Testis (tissue), 3 donors: ENCODE data around the gene VAV1. TPM values are rescaled to one million over a fixed set of nuclear protein-coding genes. Genes with fewer than 3 reads are reported as not detected.
"Not testable (repeated sequence)": the region's sequence is repeated elsewhere in the genome, so short reads cannot be mapped to it uniquely, and the experiment has no call there.

Experiments used
- DNase-seq: peaks from one replicate; pipeline ENCODE4 v3.0.0-alpha.2; 2019
- H3K27ac ChIP-seq, 2 donors: fragments of 200-600 bp; sonication (generic); one replicate each; pipeline ENCODE4 v1.5.1; 2019
- H3K27me3 ChIP-seq: fragments of 200-600 bp; sonication (generic); one replicate; pipeline ENCODE4 v1.5.1; 2019
- H3K36me3 ChIP-seq: fragments of 200-600 bp; sonication (generic); one replicate; pipeline ENCODE4 v1.5.1; 2017; ENCODE audit warnings: low read depth; ENCODE audit errors: missing control alignments
- H3K4me1 ChIP-seq: fragments of 200-600 bp; sonication (generic); one replicate; pipeline ENCODE4 v1.5.1; 2019
- H3K4me3 ChIP-seq, 2 donors: fragments of 200-600 bp; sonication (generic); one replicate each; pipeline ENCODE4 v1.5.1; 2017 to 2019
- H3K9me3 ChIP-seq: fragments of 200-600 bp; sonication (generic); one replicate; pipeline ENCODE4 v1.5.1; 2017
- POLR2A ChIP-seq: fragments of 450-650 bp; IDR thresholded peaks from one replicate; pipeline ENCODE4 v1.6.1; 2017; ENCODE audit warnings: antibody characterized with exemption, mild to moderate bottlenecking, moderate library complexity
- WGBS, 2 donors: methylation state at CpG; one replicate each; pipeline ENCODE4 v1.1.5; 2018; 5-methylcytosine and 5-hydroxymethylcytosine counted together
- intact Hi-C: fragments of 100-400 bp; cut with DNase I; formaldehyde crosslinking; loops from one replicate; pipeline ENCODE4 v1.15.1; 2023; ENCODE audit warnings: low total_unique reads
- polyA plus RNA-seq: library from polyadenylated mRNA; stranded (reverse); fragments of 350-450 nt; fragmentation: Illumina TruSeq; extraction: RNeasy Lipid Tissue Mini Kit (QIAGEN cat#74804); gene quantifications from one replicate; pipeline ENCODE4 v1.2.3, GENCODE V29; 2014; ENCODE audit warnings: low read depth, low replicate concordance; ENCODE audit not compliant: insufficient read depth
- total RNA-seq, 2 donors: library from RNA; depleted of rRNA; stranded (reverse); fragments of >200 nt; gene quantifications; one replicate each; pipeline ENCODE4 v1.2.3, GENCODE V29; 2016
- TF ChIP-seq, protein P1 (sequence below), 3 experiments: fragments of 450-650 bp in 2 of 3; fragments of 200-600 bp in 1 of 3; sonication (generic) in 1 of 3; IDR thresholded peaks; one replicate each; pipeline ENCODE4 v1.5.1; 2016 to 2019; ENCODE audit warnings: antibody characterized with exemption in 3 of 3, mild to moderate bottlenecking in 2 of 3, moderate library complexity in 1 of 3

The VAV1 gene
- total and polyA plus RNA-seq, 3 donors from 2014 or later, result 1.1 to 8.9 (median 4.5) TPM

DNA sequence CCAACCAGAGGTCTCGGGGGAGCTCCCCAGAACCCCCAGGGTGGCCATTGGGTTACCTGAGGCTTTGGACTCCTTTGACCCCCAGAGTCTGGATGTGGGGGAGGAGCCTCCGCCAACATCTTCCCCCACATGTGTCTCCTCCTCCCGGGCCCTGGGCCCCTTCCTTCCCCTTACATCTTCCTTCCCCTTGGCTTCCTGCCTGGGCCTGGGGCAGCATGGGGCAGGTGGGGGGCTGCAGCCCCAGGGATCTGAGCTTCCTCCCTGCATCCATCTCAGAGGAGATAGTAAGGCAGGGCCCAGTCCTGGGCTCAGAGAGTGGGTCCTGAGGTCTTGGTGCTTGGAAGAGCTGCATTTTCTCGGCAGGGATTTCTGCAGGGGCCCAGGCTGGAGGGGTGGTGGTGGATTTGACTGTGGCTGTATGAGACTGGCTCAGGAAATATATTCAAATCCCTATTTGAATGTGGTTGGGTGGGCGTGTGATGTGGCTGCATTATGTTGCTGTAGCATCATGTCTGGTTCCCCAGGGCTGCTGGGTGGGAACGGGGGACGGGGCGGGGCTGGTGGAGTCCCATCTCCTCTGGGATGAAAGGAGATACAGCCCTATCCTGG is 919 bp downstream of the VAV1 start:
- DNase-seq, result no peak
- H3K4me1 ChIP-seq, result no peaks in the 10 kb centered on the region
- H3K27me3 ChIP-seq, result no peaks in the 10 kb centered on the region
- peak overlapping the region in 1 of 2 donors; percentile 23 for H3K4me3 ChIP-seq
- H3K9me3 ChIP-seq, result no peaks in the 10 kb centered on the region
- TF ChIP-seq POLR2A, result no peak
- TF ChIP-seq, protein P1, sequence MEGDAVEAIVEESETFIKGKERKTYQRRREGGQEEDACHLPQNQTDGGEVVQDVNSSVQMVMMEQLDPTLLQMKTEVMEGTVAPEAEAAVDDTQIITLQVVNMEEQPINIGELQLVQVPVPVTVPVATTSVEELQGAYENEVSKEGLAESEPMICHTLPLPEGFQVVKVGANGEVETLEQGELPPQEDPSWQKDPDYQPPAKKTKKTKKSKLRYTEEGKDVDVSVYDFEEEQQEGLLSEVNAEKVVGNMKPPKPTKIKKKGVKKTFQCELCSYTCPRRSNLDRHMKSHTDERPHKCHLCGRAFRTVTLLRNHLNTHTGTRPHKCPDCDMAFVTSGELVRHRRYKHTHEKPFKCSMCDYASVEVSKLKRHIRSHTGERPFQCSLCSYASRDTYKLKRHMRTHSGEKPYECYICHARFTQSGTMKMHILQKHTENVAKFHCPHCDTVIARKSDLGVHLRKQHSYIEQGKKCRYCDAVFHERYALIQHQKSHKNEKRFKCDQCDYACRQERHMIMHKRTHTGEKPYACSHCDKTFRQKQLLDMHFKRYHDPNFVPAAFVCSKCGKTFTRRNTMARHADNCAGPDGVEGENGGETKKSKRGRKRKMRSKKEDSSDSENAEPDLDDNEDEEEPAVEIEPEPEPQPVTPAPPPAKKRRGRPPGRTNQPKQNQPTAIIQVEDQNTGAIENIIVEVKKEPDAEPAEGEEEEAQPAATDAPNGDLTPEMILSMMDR (IDR thresholded peaks at IDR 0.05), result no peak
- WGBS, 2 donors, result 48 to 64% methylated on average over 7 to 8 of the region's 8 CpGs
- intact Hi-C loops, result no loop called here
- H3K36me3 ChIP-seq, result no peaks in the 10 kb centered on the region
- no peak overlapping the region for H3K27ac ChIP-seq

- no peaks in the 10 kb centered on the region for H3K27me3 ChIP-seq
- TF ChIP-seq POLR2A, result no peak
- TF ChIP-seq, protein P1 (IDR thresholded peaks at IDR 0.05), result no peak
- no peak for DNase-seq
- no peaks in the 10 kb centered on the region for H3K9me3 ChIP-seq
- no peaks in the 10 kb centered on the region for H3K36me3 ChIP-seq
- 83% methylated on average over 11 of the region's 11 CpGs for WGBS, 2 donors
- no peak overlapping the region for H3K27ac ChIP-seq
- no peaks in the 10 kb centered on the region for H3K4me1 ChIP-seq
- no peak overlapping the region for H3K4me3 ChIP-seq
- intact Hi-C loops, result no loop called here
Measured at GRCh38 chr19:6774821-6775707, 2.6 kb downstream of the VAV1 start.

- H3K4me1 ChIP-seq, DNase-seq, H3K36me3 ChIP-seq, H3K9me3 ChIP-seq, H3K27me3 ChIP-seq, intact Hi-C loops, H3K27ac ChIP-seq, H3K4me3 ChIP-seq: not testable (repeated sequence)
Measured at GRCh38 chr19:6776045-6776444, 3.5 kb downstream of the VAV1 start.

- no peak overlapping the region for H3K4me3 ChIP-seq
- TF ChIP-seq, protein P1 (IDR thresholded peaks at IDR 0.05), result no peak
- TF ChIP-seq POLR2A, result no peak
- DNase-seq, result no peak
- no peaks in the 10 kb centered on the region for H3K27me3 ChIP-seq
- no peak overlapping the region for H3K27ac ChIP-seq
- intact Hi-C loops, result no loop called here
- no peaks in the 10 kb centered on the region for H3K36me3 ChIP-seq
- 90 to 92% methylated on average over 4 of the region's 4 CpGs for WGBS, 2 donors
- no peaks in the 10 kb centered on the region for H3K4me1 ChIP-seq
- H3K9me3 ChIP-seq, result no peaks in the 10 kb centered on the region
Measured at GRCh38 chr19:6776999-6777398, 4.5 kb downstream of the VAV1 start.

GRCh38 chr19:6777434-6777833 is 4.9 kb downstream of the VAV1 start:
- no peak overlapping the region for H3K27ac ChIP-seq
- H3K4me1 ChIP-seq, result no peaks in the 10 kb centered on the region
- WGBS, 2 donors, result 86 to 98% methylated on average over 2 of the region's 2 CpGs
- no peak for DNase-seq
- no peak overlapping the region for H3K4me3 ChIP-seq
- intact Hi-C loops, result no loop called here
- H3K27me3 ChIP-seq, result no peaks in the 10 kb centered on the region
- no peaks in the 10 kb centered on the region for H3K36me3 ChIP-seq
- no peak for TF ChIP-seq POLR2A
- TF ChIP-seq, protein P1 (IDR thresholded peaks at IDR 0.05), result no peak
- H3K9me3 ChIP-seq, result no peaks in the 10 kb centered on the region
